Measurements from ENCODE around the gene JAKMIP2.
"Not testable (repeated sequence)": the region's sequence is repeated elsewhere in the genome, so short reads cannot be mapped to it uniquely, and the experiment has no call there.

The JAKMIP2 gene

DNA sequence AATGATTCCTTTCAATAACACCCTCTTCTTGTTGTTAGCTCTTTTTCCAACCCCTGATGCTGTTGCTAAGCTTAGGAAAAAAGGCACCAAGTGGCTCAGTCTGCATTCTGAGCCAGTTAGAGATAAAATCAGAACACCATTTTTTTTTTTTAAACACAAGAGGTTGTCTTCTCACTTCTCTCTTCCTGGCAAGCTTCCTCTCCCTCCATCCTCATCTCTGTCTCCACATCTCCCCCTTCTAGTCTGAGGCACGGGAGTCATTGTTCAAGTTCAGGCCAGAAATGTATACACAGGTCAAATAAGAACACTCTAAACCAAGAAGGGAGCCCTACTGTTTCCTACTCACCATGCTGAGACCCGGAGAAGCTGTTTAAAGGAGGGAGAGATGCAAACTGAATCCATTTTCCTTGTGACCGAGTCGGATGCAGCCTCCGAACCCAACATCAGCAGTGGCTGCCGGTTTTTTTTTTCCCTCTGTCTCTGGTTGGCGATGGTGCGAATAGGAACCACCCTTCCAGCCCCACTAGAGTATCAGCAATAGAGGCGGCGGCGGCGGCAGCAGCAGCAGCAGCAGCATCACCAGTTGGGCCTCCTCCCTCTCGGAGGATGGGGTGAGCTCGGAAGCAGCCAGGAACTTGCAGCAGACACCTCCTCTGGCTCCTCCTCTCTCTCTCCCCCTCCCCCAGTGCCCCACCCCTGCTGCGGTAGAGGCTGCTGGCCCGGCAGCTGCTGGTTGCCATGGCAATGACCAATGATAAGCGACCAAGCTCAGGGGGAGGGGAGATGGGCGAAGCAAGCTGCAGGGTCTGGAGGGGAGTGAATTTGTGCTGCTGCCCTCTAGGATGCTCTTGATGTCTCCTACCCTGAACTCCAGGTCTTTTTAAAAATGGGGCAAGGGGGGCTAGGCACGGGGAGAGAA, at the start of gene JAKMIP2:
JAKMIP2 (minus strand) TSS at position 619 of the 919 bp plus-strand sequence. CDS start 110,922 bp downstream, outside the sequence.
- DNase-seq (ENCODE audit: low read depth): peak; percentile 66

DNA sequence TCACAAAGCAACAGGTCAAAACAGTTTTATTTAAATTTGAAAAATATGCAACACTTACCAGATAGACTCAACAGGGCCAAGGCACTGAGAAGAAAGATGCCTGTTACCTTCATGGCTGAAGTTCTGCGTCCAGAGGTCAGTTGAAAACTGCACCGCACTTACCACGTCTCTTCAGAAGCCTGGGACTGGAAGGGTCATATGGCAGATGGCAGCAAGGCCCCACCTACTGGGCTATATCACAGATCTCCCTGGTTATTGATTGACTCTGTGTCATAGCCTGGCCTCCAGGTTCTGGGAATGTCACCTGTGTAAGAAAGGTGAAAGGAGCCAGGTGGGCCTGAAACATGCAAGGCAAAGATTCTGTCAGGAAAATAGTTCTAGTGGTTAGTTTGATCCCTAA, 48.9 kb upstream of the JAKMIP2 start, which contains the start of gene SPINK1:
SPINK1 (minus strand) TSS at position 207 of the 400 bp plus-strand sequence; CDS start at position 113, 94 bp downstream.
- no peak for DNase-seq (ENCODE audit: low read depth)

DNA sequence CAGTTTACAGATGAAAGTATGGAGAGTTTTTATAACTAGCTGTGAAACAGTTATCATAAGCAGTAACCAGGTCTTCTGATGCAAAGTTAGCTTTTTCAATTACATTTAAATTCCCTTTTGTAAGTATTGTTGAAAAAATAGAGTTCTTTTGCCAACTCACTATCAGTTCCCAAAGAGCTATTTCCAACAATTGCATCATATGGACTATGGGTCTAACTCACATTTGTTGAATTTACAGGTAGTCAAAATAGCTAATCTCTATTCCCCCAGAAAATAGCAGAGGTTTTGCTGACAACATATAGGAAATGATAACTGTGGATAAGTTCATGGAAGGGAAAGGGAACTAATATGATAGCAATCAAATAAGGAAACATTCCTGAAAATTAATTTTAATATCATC, 47.5 kb upstream of the JAKMIP2 start:
- DNase-seq (ENCODE audit: low read depth): no peak

DNA sequence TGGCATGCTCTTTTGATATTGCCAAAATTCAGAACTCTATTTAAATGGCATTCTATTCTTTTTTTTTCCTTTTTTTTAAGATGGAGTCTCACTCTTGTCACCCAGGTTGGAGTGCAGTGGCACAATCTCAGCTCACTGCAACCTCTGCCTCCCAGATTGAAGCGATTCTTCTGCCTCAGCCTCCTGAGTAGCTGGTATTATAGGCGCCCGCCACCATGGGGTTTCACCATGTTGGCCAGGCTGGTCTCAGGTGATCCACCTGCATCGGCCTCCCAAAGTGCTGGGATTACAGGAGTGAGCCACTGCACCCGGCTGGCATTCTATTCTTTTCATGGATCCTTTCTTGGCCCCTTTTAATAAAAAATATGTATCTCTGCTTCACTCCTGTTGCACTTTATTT, 44.5 kb upstream of the JAKMIP2 start:
- DNase-seq (ENCODE audit: low read depth): not testable (repeated sequence)

DNA sequence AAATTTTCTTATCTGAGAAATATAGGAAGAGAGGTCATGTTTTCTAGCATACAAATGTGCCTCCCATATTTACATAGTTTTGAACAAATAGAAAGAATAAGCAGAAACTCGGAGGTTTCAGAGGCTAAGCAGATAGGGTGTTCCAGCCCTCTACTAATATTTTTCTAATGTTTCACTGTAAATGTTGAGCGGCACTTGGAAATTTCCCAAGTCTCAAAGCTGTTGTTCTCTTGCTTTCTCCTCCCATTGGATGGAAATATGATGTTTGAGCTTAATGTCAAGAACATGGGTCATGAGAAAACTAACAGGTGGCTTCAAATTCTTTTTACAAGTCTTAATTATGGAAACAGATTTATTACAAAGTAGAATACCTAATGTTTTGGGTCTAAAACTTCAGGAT, 43.8 kb upstream of the JAKMIP2 start:
- no peak for DNase-seq (ENCODE audit: low read depth)

DNA sequence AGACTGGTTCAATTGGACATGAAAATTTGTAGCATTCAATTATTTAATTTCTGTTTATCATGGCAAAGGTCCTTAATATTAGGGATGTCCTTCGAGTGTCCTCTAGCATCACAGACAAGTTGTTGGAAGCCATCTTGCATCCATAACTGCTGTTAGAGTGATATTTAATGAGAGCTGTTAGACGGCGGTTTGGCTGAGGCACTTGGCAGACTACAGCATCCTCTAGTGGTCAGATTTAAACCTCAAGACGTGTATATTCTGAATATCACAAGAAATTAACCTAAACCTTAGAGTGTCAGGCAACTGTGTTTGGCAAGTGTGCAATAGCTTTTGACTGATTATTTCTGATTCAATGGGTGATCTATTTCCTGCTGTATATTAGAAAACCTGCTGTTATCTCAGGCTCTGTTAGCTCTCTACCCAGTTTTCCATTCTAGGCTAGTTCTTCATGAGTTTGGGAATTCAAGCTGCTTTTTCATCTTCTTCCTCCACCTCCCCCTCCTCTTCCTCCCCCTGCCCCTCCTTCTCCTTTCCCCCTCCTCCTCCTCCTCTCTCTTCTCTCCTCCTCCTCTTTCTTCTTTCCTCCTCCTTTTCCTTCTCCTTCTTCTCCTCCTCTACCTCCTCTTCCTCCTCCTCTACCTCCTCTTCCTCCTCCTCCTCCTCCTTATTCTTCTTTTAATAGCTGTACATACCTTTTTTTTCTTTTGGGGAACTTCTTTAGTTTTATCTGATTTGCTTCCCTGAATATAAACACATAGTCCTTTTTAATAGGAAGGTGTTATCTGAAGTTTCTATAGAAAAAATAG, 40.4 kb upstream of the JAKMIP2 start:
- DNase-seq (ENCODE audit: low read depth): no peak

DNA sequence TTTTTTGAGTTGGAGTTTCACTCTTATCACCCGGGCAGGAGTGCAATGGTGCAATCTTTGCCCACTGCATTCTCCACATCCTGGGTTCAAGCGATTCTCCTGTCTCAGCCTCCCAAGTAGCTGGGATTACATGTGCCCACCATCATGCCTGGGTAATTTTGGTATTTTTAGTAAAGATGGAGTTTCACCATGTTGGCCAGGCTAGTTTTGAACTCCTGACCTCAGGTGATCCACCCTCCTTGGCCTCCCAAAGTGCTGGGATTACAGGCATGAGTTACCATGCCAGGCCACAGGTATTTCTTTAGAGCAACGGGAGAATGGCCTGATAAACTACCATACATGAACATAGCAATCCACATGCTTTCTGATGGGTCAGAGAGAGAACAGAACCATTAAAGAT, 39.7 kb upstream of the JAKMIP2 start:
- DNase-seq (ENCODE audit: low read depth): not testable (repeated sequence)

DNA sequence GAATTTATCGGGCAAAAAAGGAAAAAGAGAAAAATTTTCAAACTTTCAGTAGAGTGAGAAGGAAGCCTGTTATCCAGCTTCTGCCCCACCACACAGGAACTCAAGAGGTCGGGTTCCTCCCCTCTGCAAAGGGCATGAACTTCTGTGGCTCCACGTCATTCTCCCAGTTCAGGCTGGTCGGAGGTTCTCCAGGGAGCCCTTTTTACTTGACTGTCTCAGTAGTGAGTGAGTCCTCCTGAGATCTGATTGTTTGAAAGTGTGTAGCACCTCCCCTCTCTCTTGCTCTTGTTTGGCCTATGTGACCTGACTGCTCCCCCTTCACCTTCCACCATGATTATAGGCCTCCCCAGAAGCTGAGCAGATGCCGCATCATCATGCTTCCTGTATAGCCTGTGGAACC, 39.2 kb upstream of the JAKMIP2 start:
- DNase-seq (ENCODE audit: low read depth): no peak

DNA sequence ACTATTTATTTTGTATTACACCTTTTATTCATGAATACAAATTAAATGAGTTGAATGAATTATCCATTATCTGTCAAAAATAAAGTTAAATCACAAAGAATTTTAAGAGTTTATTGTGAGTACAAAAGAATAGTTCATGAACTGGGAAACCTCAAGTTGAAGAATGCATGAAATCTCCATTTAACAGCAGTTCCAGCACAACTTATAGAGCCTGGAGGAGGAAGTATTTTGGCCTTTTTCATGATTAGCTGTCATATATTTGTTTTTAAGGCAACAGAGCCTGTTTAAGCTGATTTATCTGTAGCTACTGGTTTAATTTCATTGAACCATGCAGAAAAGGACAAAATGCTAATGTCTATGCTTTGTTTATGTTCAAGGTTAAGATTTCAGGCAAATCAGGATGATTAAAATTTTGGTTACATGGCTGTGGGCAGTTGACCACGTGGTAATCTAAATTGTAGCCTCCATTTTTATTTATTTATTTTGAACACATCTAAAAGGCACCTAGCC, 36.8 kb upstream of the JAKMIP2 start:
- no peak for DNase-seq (ENCODE audit: low read depth)

DNA sequence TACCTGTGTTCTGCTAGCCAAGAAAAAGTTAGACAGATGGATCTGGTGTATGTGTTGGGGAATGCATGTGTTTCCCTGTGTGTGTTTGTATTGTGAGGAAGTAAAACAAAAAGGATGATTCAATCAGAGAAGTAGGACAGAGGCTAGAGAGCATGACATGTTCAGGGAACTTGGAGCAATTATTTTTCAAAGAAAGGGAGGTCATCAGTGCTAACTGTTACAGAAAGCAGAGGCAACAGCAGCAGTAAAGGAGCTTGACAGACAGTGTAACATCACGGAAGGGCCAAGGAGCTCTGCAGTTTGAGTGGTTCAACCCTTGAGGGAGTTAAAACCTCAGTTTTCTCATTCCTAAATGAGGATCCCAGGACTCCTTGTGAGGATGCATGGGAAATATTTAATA, 35.8 kb upstream of the JAKMIP2 start:
- DNase-seq (ENCODE audit: low read depth): no peak

DNA sequence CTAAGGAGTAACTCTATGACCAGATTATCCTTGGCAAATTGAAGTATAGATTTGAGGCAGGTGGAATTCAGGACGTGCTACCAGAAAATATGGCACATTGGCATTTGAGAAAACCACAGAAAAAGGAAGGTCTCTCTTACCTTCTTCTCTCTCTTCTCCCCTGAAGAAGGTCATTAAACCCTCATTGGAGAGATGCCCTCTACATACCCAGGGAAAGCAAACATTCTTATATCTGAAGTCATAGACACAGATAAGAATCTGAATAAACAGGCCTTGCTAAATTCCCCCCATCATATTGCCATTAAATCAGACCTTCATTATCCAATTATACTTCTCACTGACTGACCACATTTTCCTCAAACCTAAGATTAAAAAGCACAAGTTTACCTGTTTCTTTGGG, 31.2 kb upstream of the JAKMIP2 start:
- DNase-seq (ENCODE audit: low read depth): no peak

DNA sequence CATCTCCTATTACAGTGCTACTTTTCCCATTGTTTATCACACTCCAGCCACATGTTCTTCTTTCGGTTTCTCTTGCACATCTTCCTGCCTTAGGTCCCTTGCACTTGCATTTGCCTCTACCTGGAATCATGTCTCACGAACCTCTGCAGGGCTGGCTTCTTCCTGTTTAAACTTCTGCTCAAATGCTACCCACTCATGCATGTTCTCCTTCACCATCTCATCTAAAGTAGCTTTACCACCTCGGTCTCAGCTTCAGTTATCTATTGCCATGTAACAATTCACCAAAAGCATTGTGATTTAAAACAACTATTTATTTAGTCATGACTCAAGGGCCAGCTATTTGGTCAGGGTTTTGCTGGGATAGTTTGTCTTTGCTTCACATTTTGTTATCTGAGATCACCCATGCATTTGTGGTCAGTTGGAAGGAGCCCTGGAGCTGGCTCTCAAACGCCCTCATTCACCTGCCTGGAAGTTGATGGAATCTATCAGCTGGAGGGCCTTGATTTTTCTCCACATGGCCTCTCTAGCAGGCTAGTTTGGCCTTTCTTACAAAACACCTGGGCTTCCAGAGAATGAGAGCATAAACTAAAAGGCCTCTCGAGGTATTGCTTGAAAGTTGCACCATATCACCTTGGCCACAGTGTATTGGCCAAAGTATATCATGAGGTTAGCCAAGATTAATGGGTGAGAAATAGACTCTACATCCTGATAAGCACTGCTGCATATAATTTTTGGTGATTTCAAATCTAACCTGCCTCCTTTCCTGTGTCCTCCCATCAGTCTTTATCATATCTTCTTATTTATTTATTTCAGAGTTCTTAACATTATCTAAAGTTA, 27.5 kb upstream of the JAKMIP2 start:
- no peak for DNase-seq (ENCODE audit: low read depth)

DNA sequence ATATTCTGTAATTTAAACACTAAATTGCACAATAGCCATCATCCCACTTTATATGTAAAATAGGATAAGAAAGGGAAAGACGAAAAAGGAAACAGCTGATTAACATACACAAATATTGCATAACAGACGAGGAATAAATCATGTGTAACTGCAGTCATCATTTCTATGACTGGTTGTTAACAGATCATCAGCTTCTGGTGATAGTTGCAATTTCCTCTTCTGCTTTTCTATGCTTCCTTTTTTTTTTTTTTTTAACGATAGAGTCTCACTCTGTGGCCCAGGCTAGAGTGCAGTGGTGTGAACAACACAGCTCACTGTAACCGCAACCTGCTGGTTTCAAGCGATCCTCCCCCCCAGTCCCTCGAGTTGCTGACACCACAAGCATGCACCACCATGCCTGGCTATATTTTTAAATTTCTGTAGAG, 22.5 kb upstream of the JAKMIP2 start:
- no peak for DNase-seq (ENCODE audit: low read depth)

DNA sequence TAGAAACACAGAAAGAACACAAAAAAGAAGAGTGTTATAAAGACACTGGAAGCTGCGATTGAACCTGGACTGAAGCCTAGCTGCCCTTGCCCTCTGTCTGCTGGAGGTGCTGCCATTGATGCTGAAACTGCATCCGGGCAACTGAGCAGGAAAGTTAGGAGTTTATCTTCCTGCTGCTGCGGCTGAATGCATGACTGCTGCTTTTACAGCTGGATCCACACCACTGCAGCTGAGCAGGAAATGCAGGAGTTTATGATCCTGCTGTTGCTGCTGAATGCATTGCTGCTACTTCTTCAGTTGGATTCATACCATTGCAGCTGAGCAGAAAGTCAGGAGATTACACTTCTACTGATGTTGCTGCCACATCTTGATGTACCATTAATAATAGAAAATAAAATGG, 21.8 kb upstream of the JAKMIP2 start:
- DNase-seq (ENCODE audit: low read depth): no peak

DNA sequence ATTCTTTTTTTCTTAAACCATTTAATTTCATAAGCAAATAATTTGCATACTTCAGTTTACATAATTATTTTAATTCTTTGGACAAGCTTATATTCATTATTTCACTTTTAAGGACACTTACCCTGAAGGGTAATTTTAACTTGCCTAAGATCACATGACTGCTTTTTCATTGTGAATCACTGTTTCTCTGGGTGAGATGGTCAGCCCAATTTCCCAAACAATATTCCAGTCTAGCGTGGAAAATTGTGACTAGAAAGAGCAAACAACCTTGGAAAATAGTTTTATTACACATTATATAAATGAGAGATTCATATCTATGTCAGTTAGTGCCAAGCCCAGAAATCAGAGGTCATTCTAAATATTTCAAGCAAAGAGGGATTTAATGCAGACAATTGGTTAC, 21.4 kb upstream of the JAKMIP2 start:
- DNase-seq (ENCODE audit: low read depth): no peak

DNA sequence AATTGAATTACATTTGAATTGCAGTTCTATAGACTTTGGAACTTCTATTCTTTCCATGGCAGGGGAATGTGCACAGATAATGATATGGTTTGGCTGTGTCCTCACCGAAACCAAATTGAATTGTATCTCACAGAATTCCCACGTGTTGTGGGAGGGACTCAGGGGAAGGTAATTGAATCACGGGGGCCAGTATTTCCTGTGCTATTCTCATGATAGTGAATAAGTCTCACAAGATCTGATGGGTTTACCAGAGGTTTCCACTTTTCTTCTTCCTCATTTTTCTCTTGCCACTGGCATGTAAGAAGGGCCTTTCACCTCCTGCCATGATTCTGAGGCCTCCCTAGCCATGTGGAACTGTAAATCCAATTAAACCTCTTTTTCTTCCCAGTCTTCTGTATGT, 20.6 kb upstream of the JAKMIP2 start:
- DNase-seq (ENCODE audit: low read depth): not testable (repeated sequence)

DNA sequence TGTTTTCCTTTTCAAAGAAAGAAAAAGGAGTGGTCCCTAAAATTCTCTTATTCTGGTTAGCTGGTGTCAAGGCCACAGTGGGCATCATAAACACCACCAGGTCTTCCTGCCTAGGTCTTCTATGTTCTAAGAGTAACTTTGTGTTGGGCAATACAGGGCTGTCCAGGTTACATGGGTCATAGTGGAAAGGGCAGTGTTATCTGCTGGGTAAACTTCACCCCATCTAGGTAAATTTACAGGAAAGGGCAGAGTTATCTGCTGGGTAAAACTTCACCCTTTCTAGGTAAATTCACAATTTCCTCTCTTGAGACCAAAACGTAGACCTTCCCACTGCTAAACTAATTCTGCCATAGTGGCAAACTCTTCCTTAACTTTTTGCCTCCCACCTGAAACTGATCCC, 18.9 kb upstream of the JAKMIP2 start:
- DNase-seq (ENCODE audit: low read depth): no peak

DNA sequence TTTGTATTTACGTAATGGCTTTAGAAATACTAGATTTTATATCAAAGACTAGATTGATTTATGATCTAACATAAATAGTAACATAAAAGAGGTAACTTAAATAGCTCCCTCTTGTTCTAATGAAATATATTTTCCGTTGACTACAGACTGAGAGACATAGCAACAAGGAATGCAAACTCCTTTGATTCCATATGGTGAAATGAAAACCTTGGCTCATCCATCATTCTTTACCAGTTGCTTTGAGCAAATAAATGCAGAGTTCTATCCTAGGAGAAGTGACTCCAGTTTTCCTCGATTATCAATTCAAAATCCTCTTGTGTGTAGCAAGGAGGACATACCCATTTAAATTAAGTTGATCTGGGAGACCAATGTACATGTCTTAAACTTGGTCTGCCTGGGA, 18.0 kb upstream of the JAKMIP2 start:
- DNase-seq (ENCODE audit: low read depth): no peak

DNA sequence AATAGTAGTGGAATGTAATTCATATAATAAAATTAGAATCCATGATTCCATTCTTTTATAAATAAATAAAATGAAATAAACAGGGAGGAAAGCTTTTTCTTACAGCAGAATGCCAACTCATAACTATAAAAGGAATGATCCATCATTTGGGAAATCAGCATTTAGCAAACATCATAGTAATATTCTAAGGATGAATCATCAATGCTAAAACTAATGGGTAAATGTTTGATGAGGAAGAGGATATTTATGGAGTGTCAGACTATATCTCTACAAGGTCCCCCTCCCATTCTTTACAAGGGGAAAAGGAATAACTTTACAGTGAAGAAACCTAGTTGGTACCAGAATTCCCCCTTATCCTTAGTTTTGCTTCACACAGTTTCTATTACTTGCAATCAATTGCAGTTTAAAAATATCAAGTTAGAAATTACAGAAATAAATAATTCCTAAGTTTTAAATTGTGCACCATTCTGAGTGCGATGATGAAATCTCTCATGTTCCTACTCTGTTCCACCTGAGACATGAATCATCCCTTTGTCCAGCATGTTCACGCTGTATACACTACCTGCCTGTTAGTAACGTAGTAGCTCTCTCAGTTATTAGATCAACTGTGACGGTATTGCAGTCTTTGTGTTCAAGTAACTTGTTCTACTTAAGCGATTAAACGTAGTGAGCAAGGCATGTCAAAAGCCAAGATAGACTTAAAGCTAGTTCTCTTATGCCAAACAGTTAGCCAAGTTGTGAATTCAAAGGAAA, 14.2 kb upstream of the JAKMIP2 start:
- DNase-seq (ENCODE audit: low read depth): no peak

DNA sequence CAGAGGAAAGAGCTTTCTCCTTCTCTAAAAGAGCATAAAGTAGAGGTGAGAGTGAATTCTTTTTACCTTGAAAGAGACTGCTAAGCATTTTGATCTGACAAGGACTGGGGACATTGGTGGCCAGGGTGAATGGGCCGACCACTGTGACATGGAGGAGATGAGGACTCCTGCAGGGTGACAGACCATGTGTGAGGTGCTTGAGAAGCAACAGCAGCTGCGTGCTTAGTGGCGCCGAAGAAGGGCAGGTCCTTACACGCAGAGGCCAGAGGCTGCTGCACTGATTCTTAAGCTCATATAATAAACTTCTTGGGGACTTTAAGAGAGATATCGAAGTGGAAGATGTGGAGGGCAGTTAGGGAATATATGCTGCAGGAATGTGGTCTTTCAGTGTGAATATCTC, 8.7 kb upstream of the JAKMIP2 start:
- no peak for DNase-seq (ENCODE audit: low read depth)

DNA sequence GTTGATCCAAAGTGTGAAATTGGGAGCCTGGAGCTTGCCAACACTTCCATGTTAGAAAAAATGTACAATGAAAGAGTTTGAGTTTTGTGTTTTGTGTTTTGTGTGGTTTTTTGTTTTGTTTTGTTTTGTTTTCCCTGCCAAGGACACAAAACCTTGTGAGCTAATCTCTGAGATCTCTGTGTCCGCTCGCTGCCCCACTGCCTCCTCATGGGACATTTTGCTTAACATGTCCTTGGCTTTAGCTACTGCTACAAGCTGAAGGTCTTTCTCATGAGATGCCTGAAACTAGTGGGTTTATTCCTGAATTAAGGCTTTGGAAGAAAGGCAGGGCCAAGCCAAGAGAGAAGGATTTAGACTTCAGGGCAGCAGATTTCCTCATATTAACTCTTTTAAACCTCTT, 7.3 kb upstream of the JAKMIP2 start:
- DNase-seq (ENCODE audit: low read depth): no peak

Data from T-helper 22 cell (primary cell).